Stimulated activated CD4-positive, alpha-beta T cell treated with anti-CD3 and anti-CD28 coated beads, Interleukin-2, amount 100 ng/mL, for 24 hours (primary cell): ENCODE data around the gene FGGY.
"Not testable (repeated sequence)": the region's sequence is repeated elsewhere in the genome, so short reads cannot be mapped to it uniquely, and the experiment has no call there.

Source experiments
- DNase-seq, 2 donors: peaks; one replicate each; pipeline ENCODE4 v3.0.0-alpha.2; 2020

The FGGY gene

GRCh38 chr1:59556802-59557548 is 260.1 kb downstream of the FGGY start:
- DNase-seq = no peak

GRCh38 chr1:59557549-59557885 is 260.6 kb downstream of the FGGY start:
- no peak for DNase-seq

- DNase-seq = not testable (repeated sequence)
These were observed 261.7 kb downstream of the FGGY start for GRCh38 chr1:59558580-59558979.

- DNase-seq = no peak
These were observed 264.0 kb downstream of the FGGY start for GRCh38 chr1:59560807-59561450.

GRCh38 chr1:59561796-59562195 is 264.9 kb downstream of the FGGY start:
- no peak for DNase-seq

- no peak for DNase-seq
These were observed 267.4 kb downstream of the FGGY start for GRCh38 chr1:59564192-59564891.

GRCh38 chr1:59565611-59566410 is 268.9 kb downstream of the FGGY start:
- no peak for DNase-seq

GRCh38 chr1:59568158-59568935 is 271.5 kb downstream of the FGGY start:
- no peak for DNase-seq

GRCh38 chr1:59569198-59569597 is 272.3 kb downstream of the FGGY start:
- no peak for DNase-seq

GRCh38 chr1:59570524-59570923 is 273.6 kb downstream of the FGGY start:
- peak in 1 of 2 donors; percentile 2 for DNase-seq

GRCh38 chr1:59574085-59574484 is 277.2 kb downstream of the FGGY start:
- DNase-seq = no peak

- no peak for DNase-seq
These were observed 280.9 kb downstream of the FGGY start for GRCh38 chr1:59577774-59578173.

GRCh38 chr1:59579222-59579621 is 282.3 kb downstream of the FGGY start:
- no peak for DNase-seq

- no peak for DNase-seq
These were observed 283.4 kb downstream of the FGGY start for GRCh38 chr1:59580257-59580656.

GRCh38 chr1:59592410-59592809 is 295.5 kb downstream of the FGGY start:
- not testable (repeated sequence) for DNase-seq

- no peak for DNase-seq
These were observed 296.0 kb downstream of the FGGY start for GRCh38 chr1:59592924-59593323.

GRCh38 chr1:59593798-59594790 is 297.2 kb downstream of the FGGY start:
- DNase-seq = no peak

- no peak for DNase-seq
These were observed 298.9 kb downstream of the FGGY start for GRCh38 chr1:59595774-59596173.

GRCh38 chr1:59596432-59596831 is 299.5 kb downstream of the FGGY start:
- DNase-seq = no peak

- no peak for DNase-seq
These were observed 300.1 kb downstream of the FGGY start for GRCh38 chr1:59596956-59597355.
